Measurements from ENCODE around the gene DOCK10.

Gene DOCK10

GRCh38 chr2:224772494-224772893 lies 269.8 kb downstream of the DOCK10 start:
- Histone ChIP-seq H3K4me3 (ENCODE audit: low read depth, low read length) (no peak overlapping the region), H3K9me3 (ENCODE audit: control insufficient read depth, insufficient read depth, low read depth, low read length) (no peaks in the 10 kb centered on the region), H3K36me3 (ENCODE audit: control insufficient read depth in 2 of 2, insufficient read depth in 1 of 2, low read length in 2 of 2) (no peaks in the 10 kb centered on the region), H3K27ac (ENCODE audit: extremely low read depth, low read depth, low read length) (no peak overlapping the region), H3K4me1 (ENCODE audit: control insufficient read depth, insufficient read depth, low read length) (no peaks in the 10 kb centered on the region)
- TF ChIP-seq TCF7L2 (IDR thresholded peaks at IDR 0.05; ENCODE audit: borderline replicate concordance, low read depth, low read length) (no peak), ZNF600 (tag by site-specific recombination; IDR thresholded peaks at IDR 0.05) (no peak), ZNF148 (tag by site-specific recombination; IDR thresholded peaks at IDR 0.05; ENCODE audit: borderline replicate concordance) (no peak), ZNF24 (tag by site-specific recombination; IDR thresholded peaks at IDR 0.05) (no peak), ZNF670 (tag by site-specific recombination; IDR thresholded peaks at IDR 0.05; ENCODE audit: low read depth) (no peak), ZBTB48 (tag by site-specific recombination; IDR thresholded peaks at IDR 0.05) (no peak), ZNF362 (tag by site-specific recombination; IDR thresholded peaks at IDR 0.05) (no peak), HOXA7 (CRISPR knock-in tag; IDR thresholded peaks at IDR 0.05; ENCODE audit: borderline replicate concordance) (no peak), ZBTB8A (tag by site-specific recombination; IDR thresholded peaks at IDR 0.05) (no peak), KLF16 (tag by site-specific recombination; IDR thresholded peaks at IDR 0.05) (no peak), CTCF (tag by site-specific recombination; IDR thresholded peaks at IDR 0.05) (no peak), ZNF140 (tag by site-specific recombination; IDR thresholded peaks at IDR 0.05) (no peak), WT1 (tag by site-specific recombination; IDR thresholded peaks at IDR 0.05) (no peak), ZNF501 (tag by site-specific recombination; IDR thresholded peaks at IDR 0.05) (no peak)
- TF ChIP-seq, protein P1, sequence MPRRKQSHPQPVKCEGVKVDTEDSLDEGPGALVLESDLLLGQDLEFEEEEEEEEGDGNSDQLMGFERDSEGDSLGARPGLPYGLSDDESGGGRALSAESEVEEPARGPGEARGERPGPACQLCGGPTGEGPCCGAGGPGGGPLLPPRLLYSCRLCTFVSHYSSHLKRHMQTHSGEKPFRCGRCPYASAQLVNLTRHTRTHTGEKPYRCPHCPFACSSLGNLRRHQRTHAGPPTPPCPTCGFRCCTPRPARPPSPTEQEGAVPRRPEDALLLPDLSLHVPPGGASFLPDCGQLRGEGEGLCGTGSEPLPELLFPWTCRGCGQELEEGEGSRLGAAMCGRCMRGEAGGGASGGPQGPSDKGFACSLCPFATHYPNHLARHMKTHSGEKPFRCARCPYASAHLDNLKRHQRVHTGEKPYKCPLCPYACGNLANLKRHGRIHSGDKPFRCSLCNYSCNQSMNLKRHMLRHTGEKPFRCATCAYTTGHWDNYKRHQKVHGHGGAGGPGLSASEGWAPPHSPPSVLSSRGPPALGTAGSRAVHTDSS (tag by site-specific recombination; IDR thresholded peaks at IDR 0.05) = no peak
- TF ChIP-seq, protein P2, sequence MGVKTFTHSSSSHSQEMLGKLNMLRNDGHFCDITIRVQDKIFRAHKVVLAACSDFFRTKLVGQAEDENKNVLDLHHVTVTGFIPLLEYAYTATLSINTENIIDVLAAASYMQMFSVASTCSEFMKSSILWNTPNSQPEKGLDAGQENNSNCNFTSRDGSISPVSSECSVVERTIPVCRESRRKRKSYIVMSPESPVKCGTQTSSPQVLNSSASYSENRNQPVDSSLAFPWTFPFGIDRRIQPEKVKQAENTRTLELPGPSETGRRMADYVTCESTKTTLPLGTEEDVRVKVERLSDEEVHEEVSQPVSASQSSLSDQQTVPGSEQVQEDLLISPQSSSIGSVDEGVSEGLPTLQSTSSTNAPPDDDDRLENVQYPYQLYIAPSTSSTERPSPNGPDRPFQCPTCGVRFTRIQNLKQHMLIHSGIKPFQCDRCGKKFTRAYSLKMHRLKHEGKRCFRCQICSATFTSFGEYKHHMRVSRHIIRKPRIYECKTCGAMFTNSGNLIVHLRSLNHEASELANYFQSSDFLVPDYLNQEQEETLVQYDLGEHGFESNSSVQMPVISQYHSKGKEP (tag by site-specific recombination; IDR thresholded peaks at IDR 0.05) = no peak
- POLR2A ChIA-PET = no interaction called here
- CTCF ChIA-PET = interaction anchor here (1.0 kb wide), 1 partner anchor 779 kb away, joined by 4 read pairs; no protein-coding TSS in a partner anchor

- H3K4me1 ChIP-seq (ENCODE audit: control insufficient read depth, insufficient read depth, low read length) = no peaks in the 10 kb centered on the region
- POLR2A ChIA-PET = no interaction called here
- H3K27ac ChIP-seq (ENCODE audit: extremely low read depth, low read depth, low read length) = no peak overlapping the region
- no peaks in the 10 kb centered on the region for H3K36me3 ChIP-seq (ENCODE audit: control insufficient read depth in 2 of 2, insufficient read depth in 1 of 2, low read length in 2 of 2)
- TF ChIP-seq ZSCAN18 (tag by site-specific recombination; IDR thresholded peaks at IDR 0.05) = no peak
- H3K4me3 ChIP-seq (ENCODE audit: low read depth, low read length) = no peak overlapping the region
- H3K9me3 ChIP-seq (ENCODE audit: control insufficient read depth, insufficient read depth, low read depth, low read length) = no peaks in the 10 kb centered on the region
- CTCF ChIA-PET = interaction anchor here (1.8 kb wide), 1 partner anchor 8 kb away, joined by 6 read pairs; no protein-coding TSS in a partner anchor
These were observed 272.8 kb downstream of the DOCK10 start for GRCh38 chr2:224769489-224769888.
